ENCODE results near the gene CERCAM. TPM values are rescaled to one million over a fixed set of nuclear protein-coding genes. Genes with fewer than 3 reads are reported as not detected.

CERCAM gene
- total RNA-seq, 1 donor = 195 TPM

DNA sequence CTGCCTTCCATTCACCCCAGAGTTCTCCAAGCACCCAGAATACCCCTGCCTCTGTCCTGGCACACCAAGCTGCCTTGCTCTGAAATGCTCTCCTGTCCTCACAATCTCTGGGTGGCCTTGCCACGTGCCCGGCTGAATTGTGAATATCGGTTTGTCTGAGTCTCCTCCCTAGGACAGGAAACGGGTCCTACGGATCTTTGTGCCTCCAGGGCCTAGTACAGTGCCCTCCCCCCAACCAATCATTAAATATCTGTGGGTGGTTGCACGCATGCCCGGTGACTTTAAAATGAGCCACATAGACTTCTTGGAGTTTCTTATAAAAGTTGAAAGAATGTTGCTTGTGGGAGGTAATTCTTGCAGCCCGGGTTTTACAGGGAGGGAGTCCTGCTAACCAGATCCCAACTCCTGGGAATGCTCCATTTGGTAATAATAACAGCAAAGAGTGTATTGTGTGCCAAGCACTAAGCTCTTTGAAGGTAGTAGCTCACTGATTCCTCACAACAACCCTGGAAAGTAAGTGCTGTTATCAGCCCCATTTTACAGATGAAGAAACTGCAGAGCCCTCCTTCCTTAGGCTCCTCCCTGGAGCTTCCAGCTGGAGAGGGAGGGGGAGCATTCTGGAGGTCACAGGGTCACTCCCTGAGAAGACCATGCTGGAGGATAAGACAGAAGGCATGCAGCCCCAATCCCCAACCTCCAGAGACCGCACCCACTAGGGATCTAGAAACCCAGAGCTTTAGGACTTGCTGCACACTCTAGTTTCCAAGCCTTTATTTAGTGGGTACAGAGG, 26.1 kb upstream of the CERCAM start:
- Histone ChIP-seq H3K36me3 (ENCODE audit: insufficient read depth, low read length) (no peaks in the 10 kb centered on the region), H3K9me3 (ENCODE audit: low read depth, low read length) (no peaks in the 10 kb centered on the region), H3K4me2 (ENCODE audit: insufficient read depth, low read length) (no peak overlapping the region), H3K27me3 (ENCODE audit: insufficient read depth, low read length) (peaks cover 23% of the 10 kb centered on the region), H3K79me2 (ENCODE audit: insufficient read depth, low read length) (no peaks in the 10 kb centered on the region), H3K27ac (ENCODE audit: low read depth, low read length) (no peak overlapping the region), H4K20me1 (ENCODE audit: insufficient read depth, low read length) (no peaks in the 10 kb centered on the region), H2AFZ (ENCODE audit: low read length) (no peak overlapping the region), H3K4me3 (ENCODE audit: insufficient read depth, low read length) (no peak overlapping the region), H3K4me1 (ENCODE audit: insufficient read depth, low read length) (peaks cover 4% of the 10 kb centered on the region)
- DNase-seq (ENCODE audit: insufficient read length, low spot score, missing footprints) = peak; percentile 80
- TF ChIP-seq, protein P1, sequence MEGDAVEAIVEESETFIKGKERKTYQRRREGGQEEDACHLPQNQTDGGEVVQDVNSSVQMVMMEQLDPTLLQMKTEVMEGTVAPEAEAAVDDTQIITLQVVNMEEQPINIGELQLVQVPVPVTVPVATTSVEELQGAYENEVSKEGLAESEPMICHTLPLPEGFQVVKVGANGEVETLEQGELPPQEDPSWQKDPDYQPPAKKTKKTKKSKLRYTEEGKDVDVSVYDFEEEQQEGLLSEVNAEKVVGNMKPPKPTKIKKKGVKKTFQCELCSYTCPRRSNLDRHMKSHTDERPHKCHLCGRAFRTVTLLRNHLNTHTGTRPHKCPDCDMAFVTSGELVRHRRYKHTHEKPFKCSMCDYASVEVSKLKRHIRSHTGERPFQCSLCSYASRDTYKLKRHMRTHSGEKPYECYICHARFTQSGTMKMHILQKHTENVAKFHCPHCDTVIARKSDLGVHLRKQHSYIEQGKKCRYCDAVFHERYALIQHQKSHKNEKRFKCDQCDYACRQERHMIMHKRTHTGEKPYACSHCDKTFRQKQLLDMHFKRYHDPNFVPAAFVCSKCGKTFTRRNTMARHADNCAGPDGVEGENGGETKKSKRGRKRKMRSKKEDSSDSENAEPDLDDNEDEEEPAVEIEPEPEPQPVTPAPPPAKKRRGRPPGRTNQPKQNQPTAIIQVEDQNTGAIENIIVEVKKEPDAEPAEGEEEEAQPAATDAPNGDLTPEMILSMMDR (IDR thresholded peaks at IDR 0.05; ENCODE audit: extremely low read depth, low read depth, low read length) = no peak

DNA sequence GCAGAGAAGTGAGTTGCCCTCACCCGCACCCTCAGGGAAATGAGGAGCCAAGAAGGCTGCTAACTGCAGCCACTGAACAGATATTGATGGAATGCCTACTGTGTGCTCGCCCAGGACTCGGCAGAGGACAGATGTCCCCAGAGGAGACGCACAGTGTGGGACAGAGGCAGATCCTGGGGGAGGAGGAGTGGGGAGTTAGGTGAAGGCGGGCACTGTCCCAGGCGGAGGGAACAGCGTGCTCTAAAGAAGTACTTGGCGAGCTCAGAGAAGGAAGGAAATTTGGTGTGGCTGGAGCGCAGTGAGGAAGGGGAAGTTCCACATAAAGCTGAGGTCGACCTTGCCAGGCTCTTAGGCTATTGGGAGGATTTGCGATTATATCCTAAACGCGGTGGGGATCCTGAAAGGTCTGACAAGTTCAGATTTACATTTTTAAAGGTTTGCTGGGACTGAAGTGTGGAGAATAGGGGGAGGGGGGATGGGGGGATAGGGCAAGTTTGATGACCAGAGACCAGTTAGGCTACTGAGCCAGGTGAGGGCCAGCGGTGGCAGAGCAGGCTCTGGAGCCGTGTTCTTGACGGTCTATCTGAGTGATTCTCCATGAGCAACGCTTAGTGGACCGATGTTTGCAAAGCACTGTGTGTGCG, 23.6 kb upstream of the CERCAM start:
- Histone ChIP-seq H3K9me3 (ENCODE audit: low read depth, low read length) (no peaks in the 10 kb centered on the region), H3K27ac (ENCODE audit: low read depth, low read length) (no peak overlapping the region), H3K79me2 (ENCODE audit: insufficient read depth, low read length) (no peaks in the 10 kb centered on the region), H3K4me3 (ENCODE audit: insufficient read depth, low read length) (no peak overlapping the region), H2AFZ (ENCODE audit: low read length) (no peak overlapping the region), H3K36me3 (ENCODE audit: insufficient read depth, low read length) (no peaks in the 10 kb centered on the region), H3K4me2 (ENCODE audit: insufficient read depth, low read length) (peak overlapping the region; percentile 39), H3K27me3 (ENCODE audit: insufficient read depth, low read length) (peaks cover 29% of the 10 kb centered on the region), H3K4me1 (ENCODE audit: insufficient read depth, low read length) (peaks cover 4% of the 10 kb centered on the region), H4K20me1 (ENCODE audit: insufficient read depth, low read length) (no peaks in the 10 kb centered on the region)
- TF ChIP-seq, protein P1 (IDR thresholded peaks at IDR 0.05; ENCODE audit: extremely low read depth, low read depth, low read length) = no peak
- DNase-seq (ENCODE audit: insufficient read length, low spot score, missing footprints) = peak; percentile 66

DNA sequence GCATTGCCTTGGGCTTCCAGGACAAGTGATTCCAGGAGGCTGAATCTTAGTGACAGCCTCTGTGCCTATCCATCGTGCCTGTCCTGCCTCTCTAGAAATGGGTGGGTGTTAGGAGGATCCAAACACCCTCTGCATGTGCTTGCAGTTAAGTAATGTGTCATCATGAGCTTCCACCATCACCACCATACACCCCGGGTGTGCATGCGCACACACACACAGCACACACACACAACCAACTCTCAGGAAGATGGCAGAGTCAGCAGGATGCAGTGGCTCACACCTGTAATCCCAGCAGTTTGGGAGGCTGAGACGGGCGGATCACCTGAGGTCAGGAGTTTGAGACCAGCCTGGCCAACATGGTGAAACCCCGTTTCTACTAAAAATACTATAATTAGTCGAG, 22.8 kb upstream of the CERCAM start:
- Histone ChIP-seq H3K27ac (ENCODE audit: low read depth, low read length) (no peak overlapping the region), H3K27me3 (ENCODE audit: insufficient read depth, low read length) (peaks cover 29% of the 10 kb centered on the region), H3K79me2 (ENCODE audit: insufficient read depth, low read length) (no peaks in the 10 kb centered on the region), H3K4me2 (ENCODE audit: insufficient read depth, low read length) (no peak overlapping the region), H3K4me1 (ENCODE audit: insufficient read depth, low read length) (peaks cover 4% of the 10 kb centered on the region), H3K36me3 (ENCODE audit: insufficient read depth, low read length) (no peaks in the 10 kb centered on the region), H3K9me3 (ENCODE audit: low read depth, low read length) (no peaks in the 10 kb centered on the region), H4K20me1 (ENCODE audit: insufficient read depth, low read length) (no peaks in the 10 kb centered on the region), H2AFZ (ENCODE audit: low read length) (no peak overlapping the region), H3K4me3 (ENCODE audit: insufficient read depth, low read length) (no peak overlapping the region)
- TF ChIP-seq, protein P1 (IDR thresholded peaks at IDR 0.05; ENCODE audit: extremely low read depth, low read depth, low read length) = no peak
- peak; percentile 68 for DNase-seq (ENCODE audit: insufficient read length, low spot score, missing footprints)

DNA sequence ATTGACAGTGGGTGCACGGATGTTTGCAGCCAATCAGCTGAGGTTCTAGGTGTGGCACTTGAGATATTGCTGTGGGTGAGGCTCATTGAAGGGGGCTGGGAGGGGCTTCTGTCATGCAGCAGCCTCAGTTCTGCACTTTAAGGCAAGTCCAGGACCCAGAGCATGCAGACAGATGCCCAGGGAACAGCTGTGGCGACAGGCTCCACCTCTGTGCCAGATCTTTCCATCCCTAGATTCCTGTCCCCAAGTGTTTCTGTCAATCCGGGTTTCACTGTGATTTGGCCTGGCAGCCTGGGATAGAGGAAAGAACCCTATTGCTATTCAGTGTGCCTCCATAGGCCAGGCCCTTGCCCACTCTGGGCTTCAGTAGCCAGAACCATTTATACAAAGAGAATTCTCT, 20.8 kb upstream of the CERCAM start:
- H3K4me2 ChIP-seq (ENCODE audit: insufficient read depth, low read length) = no peak overlapping the region
- DNase-seq (ENCODE audit: insufficient read length, low spot score, missing footprints) = peak; percentile 76
- TF ChIP-seq, protein P1 (IDR thresholded peaks at IDR 0.05; ENCODE audit: extremely low read depth, low read depth, low read length) = no peak
- no peaks in the 10 kb centered on the region for H3K9me3 ChIP-seq (ENCODE audit: low read depth, low read length)
- no peak overlapping the region for H2AFZ ChIP-seq (ENCODE audit: low read length)
- peaks cover 27% of the 10 kb centered on the region for H3K27me3 ChIP-seq (ENCODE audit: insufficient read depth, low read length)
- H3K27ac ChIP-seq (ENCODE audit: low read depth, low read length) = no peak overlapping the region
- H3K79me2 ChIP-seq (ENCODE audit: insufficient read depth, low read length) = no peaks in the 10 kb centered on the region
- H3K4me3 ChIP-seq (ENCODE audit: insufficient read depth, low read length) = no peak overlapping the region
- no peaks in the 10 kb centered on the region for H4K20me1 ChIP-seq (ENCODE audit: insufficient read depth, low read length)
- no peaks in the 10 kb centered on the region for H3K4me1 ChIP-seq (ENCODE audit: insufficient read depth, low read length)
- no peaks in the 10 kb centered on the region for H3K36me3 ChIP-seq (ENCODE audit: insufficient read depth, low read length)

Data from osteoblast (primary cell).